CD4-positive, alpha-beta T cell treated with Interleukin-15 for 4 hours (primary cell): Measurements from ENCODE around the gene ABRAXAS1.
"Not testable (repeated sequence)": the region's sequence is repeated elsewhere in the genome, so short reads cannot be mapped to it uniquely, and the experiment has no call there.

Experiments used
- DNase-seq: peaks from one replicate; pipeline ENCODE4 v3.0.0-alpha.2; 2020; ENCODE audit warnings: low spot score

Gene ABRAXAS1

DNA sequence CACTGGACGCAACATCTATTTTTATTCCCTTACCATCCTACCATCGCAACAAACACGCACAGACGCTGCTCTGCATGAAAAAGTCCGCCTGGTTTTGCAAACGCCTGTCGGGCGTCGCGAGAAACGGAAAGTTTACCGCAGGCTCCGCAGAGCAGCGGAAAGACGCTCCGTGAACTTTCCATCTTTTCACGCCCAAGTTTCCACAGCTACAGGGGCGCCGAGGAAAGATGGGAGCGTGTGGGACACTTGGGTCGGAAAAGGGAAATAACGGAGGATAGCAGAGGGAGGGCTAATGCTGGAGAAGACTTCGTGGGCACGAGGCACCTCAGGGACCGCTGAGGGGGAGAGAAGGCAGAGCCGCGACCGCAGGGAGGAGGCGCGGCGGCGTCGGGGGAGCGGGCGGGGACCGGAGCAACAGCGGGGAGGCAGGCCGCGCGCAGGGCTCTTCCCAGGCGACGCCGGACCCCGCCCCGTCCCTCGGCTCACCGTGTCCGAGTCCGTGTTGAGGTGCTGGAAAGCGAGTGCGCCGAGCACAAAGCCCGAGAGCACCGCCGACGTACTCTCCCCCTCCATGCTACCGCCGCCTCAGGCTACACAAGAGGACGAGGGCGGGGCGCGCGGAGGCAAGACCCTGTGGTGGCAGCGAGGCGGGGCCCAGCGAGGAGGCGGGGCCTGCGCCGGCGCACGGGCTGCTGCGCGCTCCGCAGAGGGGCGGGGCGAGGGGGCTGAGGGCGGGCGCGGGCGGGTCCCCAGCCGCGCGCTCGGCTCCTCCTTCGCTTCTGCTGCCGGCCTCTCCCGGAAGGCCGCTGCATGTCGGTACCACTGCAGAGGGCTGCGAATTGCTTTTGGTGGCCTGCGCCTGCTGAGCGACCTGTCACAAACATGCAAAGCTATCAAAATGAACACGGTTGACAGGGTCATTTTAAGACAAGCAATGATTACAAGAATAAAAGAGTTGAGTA is at the start of gene ABRAXAS1:
TSS of gene ABRAXAS1 (minus strand) at position 601 of the 962 bp plus-strand sequence. CDS start at position 573, 28 bp downstream.
- DNase-seq = peak; percentile 93

DNA sequence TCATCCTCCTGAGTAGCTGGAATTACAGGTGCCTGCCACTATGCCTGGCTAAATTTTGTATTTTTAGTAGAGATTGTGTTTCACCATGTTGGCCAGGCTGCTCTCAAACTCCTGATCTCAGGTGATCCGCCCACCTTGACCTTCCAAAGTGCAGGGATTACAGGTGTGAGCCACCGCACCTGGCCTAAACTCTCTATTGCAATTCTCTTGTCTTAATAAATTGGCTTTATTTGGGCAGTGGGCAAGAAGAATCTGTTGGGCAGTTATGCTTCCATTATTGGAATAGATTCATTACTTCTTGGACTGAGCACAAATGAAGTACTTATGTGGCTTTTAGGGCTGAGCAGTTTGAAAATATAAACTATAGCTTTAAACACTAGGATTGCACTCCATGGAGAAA is 42.8 kb upstream of the ABRAXAS1 start:
- no peak for DNase-seq

DNA sequence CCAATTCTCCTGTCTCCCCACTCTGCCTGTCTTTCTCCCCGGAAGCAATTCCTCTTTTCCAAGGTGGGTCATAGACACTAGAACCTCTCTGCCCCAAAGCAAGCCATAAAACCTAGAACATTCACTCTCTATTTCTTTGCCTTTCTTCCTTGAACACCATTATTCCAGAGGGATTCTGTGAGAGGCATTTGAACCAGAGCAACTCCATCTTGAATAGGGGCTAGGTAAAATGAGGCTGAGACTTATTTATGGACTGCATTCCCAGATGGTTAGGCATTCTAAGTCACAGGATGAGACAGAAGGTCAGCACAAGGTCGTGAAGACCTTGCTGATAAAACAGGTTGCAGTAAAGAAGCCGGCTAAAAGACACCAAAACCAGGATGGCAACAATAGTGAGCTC is 37.3 kb upstream of the ABRAXAS1 start:
- DNase-seq = no peak

DNA sequence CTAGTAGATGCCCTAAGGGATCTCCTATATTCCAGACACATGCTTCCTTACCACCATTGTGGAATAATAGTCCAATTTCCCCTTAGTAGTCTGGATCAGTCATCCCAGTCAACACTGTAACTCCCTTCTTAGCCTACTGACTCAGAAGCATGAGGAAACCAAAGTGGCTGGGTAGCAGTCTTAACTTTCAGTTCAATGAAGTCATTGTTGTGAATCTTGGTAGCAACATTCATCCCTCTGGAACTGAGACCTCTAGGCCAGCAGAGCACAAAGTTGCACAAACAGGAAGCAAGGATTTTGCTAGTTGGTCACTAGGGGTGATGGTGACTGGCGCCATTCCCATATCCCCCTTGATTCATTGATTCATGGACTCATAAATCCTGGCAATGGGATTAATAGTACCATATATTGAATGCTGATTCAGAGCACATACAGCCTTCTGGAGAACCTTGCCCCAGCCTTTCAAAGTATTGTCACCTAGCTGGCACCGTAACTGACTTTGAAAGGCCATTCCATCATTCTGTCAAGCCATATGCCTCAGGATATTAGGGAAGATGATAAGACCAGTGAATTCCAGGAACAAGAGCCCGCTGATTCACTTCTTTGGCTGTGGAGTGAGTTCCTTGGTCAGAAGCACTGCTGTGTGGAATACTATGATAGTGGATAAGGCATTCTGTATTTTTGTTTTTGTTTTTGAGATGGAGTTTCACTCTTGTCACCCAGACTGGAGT is 31.3 kb upstream of the ABRAXAS1 start:
- DNase-seq = no peak

DNA sequence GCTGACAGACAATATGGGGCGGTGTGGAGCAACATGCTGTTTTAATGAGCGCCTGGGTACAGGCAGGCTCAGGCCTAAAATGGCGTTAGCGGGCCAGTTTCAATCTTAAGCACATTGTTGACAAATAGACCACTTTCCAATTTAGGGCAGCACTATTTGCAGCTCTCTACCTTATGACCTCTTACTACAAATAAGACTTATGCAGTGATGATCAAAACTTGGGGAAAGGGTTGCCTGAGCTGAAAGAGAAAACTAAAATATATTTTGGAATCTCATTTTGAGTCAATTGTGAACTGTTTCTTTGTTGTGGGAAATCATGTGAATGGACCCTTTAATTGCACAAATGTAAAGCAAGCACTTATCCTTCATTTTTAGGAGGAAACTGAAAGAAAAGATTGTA is 25.5 kb upstream of the ABRAXAS1 start:
- no peak for DNase-seq

DNA sequence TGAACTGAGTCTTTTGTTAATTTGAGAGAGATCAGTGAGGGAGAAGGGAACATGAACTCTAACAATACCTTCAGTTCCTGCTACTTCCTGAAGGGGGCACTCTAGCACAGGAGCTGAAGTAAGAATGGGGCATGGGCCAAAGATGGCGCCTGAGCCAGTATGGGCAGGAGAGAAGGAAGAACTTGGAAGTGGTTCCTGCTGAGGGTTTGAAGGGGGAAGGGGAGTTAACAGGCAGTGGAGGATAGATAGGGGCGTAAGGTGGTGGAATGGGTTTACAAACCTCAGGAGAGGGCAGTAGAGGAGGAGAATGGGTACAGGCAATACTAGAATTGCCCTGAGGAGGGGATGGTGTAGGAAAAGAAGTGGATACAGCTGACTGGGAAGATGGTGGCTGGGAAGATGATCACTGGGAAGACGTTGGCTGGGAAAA is 24.3 kb upstream of the ABRAXAS1 start:
- peak; percentile 64 for DNase-seq

DNA sequence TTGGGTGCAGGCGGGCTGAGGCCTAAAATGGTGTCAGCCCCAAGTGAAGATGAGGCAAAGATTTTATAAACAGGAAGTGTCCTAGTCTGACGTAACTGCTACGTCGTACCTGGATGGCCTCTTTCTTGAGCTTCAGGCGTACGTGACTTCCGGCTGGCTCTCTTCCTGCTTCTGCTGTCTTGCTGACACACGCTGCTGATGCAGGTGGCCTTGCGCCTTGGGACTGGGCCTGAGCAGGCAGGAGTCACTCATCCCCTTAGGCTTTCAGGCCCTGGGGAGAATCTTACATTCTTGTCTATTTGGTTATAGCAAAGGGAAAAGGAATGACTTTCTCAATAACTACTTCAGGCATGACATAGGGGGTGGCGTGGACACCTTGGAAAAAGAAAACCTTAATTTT is 20.1 kb upstream of the ABRAXAS1 start:
- no peak for DNase-seq

DNA sequence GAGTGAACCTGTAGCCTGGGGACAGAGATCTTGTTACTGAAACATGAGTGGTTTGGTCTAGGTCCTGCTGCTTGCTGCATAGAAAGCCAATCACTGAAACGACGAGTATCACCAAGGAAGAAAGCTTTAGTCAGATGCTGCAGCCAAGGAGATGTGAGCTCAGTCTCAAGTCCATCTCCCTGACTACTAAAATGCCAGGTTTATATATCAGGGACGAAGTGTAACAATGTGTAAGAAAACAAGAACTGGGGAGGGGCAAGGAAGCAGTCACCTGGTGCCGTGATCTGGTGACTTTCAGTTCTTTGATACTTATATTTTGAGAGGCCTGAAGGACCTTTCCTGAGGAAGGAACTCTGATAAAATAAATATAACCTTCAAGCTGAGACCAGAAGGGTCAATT is 19.6 kb upstream of the ABRAXAS1 start:
- no peak for DNase-seq

DNA sequence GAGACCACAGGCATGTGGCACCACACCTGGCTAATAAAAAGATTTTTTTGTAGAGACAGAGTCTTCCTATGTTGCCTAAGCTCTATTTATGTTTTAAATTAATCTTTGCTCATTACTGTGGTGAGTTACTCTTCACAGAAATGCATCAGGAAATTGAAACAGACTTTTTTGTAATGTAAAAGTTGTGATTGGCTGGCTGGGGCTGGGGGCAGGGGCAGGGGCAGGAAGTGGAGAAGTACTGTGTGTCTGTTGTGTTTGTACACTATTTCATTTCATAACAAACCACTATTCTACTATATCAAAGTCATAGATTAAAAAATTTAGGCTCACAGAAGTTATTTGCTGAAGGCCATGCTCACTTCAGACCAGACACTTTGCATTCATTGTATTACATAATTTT is 19.1 kb upstream of the ABRAXAS1 start:
- peak; percentile 40 for DNase-seq

DNA sequence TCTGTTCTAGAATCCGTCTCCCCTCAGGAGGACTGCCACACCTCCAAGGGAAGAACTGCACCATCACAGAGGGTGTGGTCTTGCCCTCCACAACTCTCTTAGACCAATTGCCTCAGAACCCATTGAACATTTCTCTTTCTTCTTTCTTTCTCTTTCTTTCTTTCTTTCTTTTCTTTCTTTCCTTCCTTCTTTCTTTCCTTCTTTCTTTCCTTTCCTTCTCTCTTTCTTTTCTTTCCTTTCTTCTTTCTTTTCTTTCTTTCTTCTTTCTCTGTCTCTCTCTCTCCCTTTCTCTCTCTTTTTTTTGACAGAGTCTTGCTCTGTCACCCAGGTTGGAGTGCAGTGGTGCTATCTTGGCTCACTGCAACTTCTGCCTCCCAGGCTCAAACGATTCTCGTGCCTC is 16.8 kb upstream of the ABRAXAS1 start:
- not testable (repeated sequence) for DNase-seq

DNA sequence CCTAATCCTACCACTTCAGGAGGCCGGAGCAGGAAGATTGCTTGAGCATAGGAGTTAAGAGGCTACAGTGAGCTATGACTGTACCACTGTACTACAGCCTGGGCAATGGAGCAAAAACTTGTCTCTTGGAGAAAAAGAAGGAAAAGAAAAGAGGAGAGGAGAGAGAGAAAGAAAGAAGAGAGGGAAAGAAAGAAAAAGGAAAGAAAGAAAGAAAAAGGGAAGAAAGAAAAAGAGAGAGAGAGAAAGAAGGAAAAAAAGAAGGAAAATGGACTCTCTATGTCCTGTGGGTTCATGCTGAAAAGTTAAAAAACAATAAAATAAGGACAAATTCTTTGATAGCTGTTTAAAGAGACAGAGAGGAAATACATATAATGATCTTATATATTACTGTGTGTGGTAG is 13.3 kb upstream of the ABRAXAS1 start:
- no peak for DNase-seq

DNA sequence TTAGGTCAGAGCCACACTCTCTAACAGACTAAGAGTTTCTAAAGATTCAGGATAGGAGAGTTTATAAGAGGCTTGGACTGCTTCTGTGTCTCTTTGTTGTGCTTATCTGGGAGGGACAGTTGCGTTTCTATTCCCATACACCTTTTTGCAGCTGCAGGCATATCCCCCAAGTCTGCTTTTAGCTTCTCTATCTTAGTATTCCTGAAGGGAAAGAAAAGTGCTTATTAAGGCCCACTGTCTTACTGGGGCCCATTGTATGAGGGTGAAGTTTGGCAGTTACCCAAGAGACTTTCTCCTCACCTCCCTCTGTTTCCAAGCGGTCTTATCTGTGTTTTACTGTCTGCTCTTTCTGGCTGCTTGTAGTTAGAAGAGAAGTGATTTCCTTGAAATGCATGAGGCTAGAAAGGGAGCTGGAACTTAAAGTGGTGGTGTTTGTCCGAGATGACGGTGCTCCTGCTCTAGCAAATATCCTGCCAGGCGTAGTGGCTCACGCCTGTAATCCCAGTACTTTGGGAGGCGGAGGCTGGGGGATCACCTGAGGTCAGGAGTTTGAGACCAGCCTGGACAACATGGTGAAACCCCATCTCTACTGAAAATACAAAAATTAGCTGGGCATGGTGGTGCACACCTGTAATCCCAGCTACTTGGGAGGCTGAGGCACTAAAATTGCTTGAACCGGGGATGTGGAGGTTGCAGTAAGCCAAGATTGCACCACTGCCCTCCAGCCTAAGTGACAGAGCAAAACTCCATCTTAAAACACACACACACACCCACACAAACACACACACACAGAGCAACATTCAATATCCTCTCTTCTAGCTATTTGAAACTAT is 11.4 kb upstream of the ABRAXAS1 start:
- DNase-seq = not testable (repeated sequence)

DNA sequence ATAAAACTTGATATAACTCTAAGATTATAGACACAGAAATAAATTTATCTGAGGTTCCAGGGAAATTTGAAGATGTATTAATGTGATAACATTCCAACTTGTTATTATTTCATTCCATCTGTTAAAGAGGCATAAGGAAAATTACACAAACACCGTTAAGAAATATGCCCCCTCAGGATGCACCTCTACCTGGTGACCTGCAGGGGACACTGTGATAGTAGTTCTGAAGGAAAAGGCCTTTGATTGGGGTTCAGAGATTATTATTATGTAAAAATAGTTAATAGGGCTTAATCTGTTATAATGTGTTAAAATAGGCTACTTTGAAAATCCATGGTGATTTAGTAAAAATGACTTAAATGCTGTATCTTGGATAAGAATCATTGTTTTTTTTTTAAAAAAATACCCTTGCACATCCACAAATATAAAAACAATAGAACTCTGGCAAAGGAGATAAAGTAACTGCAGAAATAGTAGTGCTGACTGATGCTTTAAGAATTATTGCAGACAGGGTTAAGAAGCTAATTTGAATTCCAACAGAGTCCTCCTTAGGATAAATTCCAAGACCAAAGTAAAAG is 6.1 kb upstream of the ABRAXAS1 start:
- peak; percentile 41 for DNase-seq

DNA sequence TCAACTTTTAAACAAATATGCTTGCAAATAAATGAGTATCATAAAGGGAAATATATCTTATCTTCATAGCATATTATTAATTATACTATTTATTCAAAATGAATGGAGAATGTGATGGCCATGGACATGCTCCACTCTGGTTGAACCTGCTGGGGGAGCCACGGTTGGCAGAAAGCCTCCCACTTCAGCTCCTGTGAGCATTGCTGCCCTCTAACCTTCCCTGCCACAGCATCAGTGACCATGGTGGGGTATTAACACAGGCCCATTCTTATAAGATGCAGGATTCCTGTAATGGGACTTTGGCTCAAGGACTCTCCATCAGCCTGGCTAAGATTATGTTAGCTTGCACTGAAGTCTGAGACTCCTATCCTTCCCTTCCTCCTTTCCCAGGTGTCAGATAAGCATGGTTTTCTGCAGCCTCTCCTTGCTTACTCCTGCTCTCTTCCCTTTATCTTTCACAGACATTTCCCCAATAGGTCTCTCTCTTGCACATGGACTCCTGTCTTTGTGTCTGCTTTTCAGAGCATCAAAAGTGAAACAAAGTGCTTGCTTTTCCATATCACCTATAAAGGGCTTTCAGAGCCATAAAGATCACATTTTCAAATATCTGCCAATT is 4.9 kb upstream of the ABRAXAS1 start:
- no peak for DNase-seq

DNA sequence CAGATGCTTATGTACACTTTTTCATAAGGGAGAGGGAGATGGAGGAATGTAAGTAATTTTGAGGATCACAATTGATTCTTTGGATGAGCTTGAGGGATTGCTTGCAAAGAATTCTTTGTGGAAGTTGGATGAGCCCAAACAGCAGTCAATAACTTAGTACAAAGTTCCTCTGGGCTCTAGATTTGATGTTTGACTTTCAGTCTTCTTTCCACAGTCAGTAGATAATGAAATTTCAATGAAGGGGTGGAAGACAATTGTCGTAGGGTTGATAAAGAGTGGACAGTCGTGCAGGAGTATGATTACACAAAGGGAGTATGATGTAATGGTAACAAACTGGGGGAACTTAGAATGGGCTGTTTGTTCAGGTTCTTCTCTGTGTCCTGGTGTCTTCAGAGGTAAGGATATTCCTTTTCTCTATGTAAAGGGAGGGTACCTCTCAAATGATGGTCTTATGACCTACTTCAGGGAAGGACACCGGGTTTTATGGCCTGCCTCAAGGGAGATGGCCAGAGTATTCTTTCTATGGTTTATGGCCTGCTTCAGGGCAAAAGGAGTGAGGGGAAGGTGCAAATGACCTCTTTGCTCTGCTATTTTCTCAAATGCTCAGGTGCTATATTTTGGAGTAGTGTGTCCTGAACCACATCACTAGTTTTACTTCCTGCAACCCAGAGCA is 1.7 kb upstream of the ABRAXAS1 start:
- DNase-seq = no peak

DNA sequence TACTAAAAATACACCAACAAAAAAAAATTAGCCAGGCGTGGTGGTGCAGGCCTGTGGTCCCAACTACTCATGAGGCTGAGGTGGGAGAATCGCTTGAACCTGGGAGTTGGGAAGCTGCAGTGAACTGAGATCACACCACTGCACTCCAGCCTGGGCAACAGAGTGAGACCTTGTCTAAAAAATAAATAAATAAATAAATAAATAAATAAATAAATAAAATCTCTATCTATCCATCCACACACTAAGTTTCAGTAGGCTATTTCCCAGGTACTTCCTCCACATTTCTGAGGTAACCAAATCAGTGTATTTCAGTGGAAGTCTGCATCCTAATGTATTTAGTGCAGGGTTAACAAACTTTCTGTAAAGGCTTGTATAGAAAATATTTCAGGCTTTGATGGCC is 10.9 kb downstream of the ABRAXAS1 start:
- DNase-seq = no peak

DNA sequence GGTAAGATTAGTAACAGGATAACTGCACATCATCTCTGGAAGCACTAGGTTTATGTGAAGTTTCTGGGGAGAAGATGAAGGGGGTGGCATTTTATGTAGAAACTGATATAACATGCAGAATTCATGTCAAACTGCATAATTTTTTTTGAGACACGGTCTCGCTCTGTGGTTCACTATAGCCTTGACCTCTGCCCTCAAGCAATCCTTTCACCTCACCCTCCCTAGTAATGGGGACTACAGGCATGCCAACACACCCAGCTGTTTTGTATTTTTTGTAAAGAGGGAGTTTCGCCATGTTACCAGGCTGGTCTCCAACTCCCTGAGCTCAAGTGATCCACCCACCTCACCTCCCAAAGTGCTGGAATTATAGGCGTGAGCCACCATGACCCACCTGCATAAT is 11.5 kb downstream of the ABRAXAS1 start:
- DNase-seq = no peak

DNA sequence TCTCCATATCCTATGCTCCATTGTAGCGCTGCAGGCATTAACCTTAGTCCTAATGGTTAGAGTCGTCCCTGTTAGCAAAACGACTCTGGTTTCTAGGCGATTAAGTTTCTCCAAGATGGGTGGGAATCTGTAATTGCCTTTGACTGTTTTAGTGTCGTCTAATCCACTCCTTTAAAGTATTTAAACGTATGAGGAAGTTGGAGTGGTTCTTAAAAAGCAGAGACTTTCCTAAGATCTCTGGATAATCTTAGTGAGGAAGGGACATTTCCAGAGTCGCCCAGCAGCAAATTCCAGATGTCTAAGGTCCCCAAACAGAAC is 28.8 kb downstream of the ABRAXAS1 start:
- DNase-seq = no peak

DNA sequence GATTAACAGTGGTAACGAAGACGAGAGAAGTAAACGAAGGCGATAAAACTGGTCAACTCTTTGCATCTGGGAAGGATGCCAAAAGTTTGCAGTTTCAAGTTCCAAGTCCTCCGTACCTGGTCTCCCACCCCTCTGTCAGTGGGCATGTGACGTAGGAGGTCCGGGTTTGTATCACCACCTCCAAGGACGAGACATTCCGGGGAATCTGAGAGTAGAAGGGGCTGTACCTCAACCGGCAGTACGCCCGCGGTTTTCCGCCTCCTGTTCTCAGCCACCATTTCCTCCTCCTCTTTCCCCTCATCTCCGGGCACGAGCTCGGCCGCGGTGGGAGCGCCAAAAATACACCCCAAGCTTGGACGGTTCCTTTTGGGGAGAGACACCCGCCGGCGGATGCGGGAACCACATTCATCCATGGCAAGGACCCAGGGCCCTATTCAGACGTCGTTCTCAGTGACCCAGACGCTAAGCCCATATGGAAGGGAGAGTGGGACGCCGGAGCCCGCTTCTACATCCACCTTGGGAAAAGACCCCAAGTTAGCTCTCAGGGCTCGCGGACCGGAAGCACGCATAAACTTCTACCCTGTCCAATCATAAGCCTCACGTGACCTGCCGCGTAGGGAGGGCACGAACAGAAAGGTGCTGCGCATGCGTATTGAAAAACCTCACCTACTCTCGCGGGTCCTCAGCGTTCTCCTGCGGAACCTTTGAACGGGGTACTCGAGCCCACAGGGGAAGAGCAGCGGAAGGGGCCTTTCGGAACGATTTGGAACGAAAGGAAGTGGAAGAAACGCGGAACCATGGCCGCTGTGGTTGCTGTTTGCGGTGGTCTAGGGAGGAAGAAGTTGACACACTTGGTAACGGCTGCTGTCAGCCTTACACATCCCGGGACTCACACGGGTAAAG is 29.4 kb downstream of the ABRAXAS1 start, which contains the start of the genes HELQ and MRPS18C:
TSS of gene HELQ (minus strand) at position 543 of the 903 bp plus-strand sequence. CDS start at position 413, 130 bp downstream.
TSS of gene MRPS18C (plus strand) at position 778 of the 903 bp plus-strand sequence. CDS start at position 798, 20 bp downstream.
- peak; percentile 97 for DNase-seq

DNA sequence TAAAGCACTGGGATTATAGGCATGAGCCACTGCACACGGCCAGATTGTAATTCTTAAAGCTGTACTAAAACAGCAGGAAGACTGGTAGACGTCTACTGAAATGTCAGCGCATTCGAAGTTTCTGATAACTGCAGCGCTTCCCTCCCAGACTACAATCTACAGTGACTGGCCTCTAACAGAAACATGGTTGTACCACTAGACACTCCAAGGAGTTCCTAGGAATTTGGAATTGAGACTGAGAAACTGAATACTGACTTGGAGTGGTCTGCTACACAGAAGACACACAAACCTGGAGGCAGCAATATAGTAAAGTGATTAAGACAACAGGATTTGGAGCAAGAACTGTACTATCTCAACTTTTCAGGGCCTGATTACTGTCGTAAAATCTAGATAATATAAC is 30.2 kb downstream of the ABRAXAS1 start:
- DNase-seq = no peak
